K562 (cell line): ENCODE data around the gene GPR37. TPM values are rescaled to one million over a fixed set of nuclear protein-coding genes. Genes with fewer than 3 reads are reported as not detected.
A peak's percentile ranks its signal among the peaks of the same experiment; 100 is the strongest.

Experiments used
- ATAC-seq: fragments of 200-7000 bp; cut with Tn5 transposase; 3 replicates; pipeline ENCODE4 v1.9.1; 2020; ENCODE audit warnings: moderate library complexity
- Bru-seq: library from RNA; stranded (reverse); fragments of 400-500 nt; gene quantifications from one replicate; lab custom pipeline; 2021; lab: Mats Ljungman, UMichigan
- BruChase-seq, 2 experiments: library from RNA; stranded (reverse); fragments of 400-500 nt; gene quantifications; one replicate each; lab custom pipeline; 2021; lab: Mats Ljungman, UMichigan
- BruUV-seq: library from RNA; stranded (reverse); fragments of 400-500 nt; replicated peaks from 2 replicates; lab custom pipeline; 2021; lab: Mats Ljungman, UMichigan
- CTCF ChIA-PET: fragments of 300-600 bp; formaldehyde crosslinking; extraction: SDS; loops from one replicate; lab custom pipeline; 2021; ENCODE audit warnings: low intra/inter-chr PET ratio; lab: Yijun Ruan, JAX
- POLR2A ChIA-PET: fragments of 300-600, 350-650 bp; sonication (Branson Sonifier 250); formaldehyde crosslinking; extraction: SDS; loops from one replicate; lab custom pipeline; 2021; ENCODE audit warnings: antibody characterized with exemption, inconsistent platforms; lab: Yijun Ruan, JAX
- DNase-seq, 4 experiments: peaks; one replicate each; pipeline versions ENCODE4 v3.0.0 to v3.0.0-alpha.2; 2011 to 2018; ENCODE audit warnings: low spot score in 3 of 4, mixed read lengths in 3 of 4; ENCODE audit errors: extremely low read depth in 1 of 4
- FAIRE-seq: peaks from 2 replicates; lab custom pipeline; 2011; peaks lifted over from hg19 to GRCh38; lab: Jason Lieb, UNC
- H2AFZ ChIP-seq: 2 replicates; pipeline ENCODE4 v1.6.0; 2011; ENCODE audit warnings: low read depth, low read length, control low read depth, inconsistent platforms
- H3K27ac ChIP-seq: fragments of 200-600 bp; 3 replicates; pipeline ENCODE4 v1.8.0; 2011; ENCODE audit warnings: low read depth, mild to moderate bottlenecking, control low read depth, inconsistent platforms, low read length, moderate library complexity, mixed read lengths; ENCODE audit errors: extremely low read depth
- H3K27me3 ChIP-seq, 2 experiments: fragments of 300-600 bp in 1 of 2; 2 replicates in 1 of 2; 3 replicates in 1 of 2; pipeline versions ENCODE4 v1.6.0 to v1.8.0; 2011; ENCODE audit warnings: inconsistent platforms in 2 of 2, low read length in 2 of 2, mild to moderate bottlenecking in 1 of 2, mixed read lengths in 1 of 2, moderate library complexity in 1 of 2; ENCODE audit not compliant: control insufficient read depth in 2 of 2, insufficient read depth in 2 of 2
- H3K36me3 ChIP-seq: fragments of 300-600 bp; 3 replicates; pipeline ENCODE4 v1.8.0; 2011; ENCODE audit warnings: mild to moderate bottlenecking, low read length, inconsistent platforms; ENCODE audit not compliant: control insufficient read depth, insufficient read depth
- H3K4me1 ChIP-seq, 2 experiments: fragments of 200-600 bp in 1 of 2; replicated peaks in 1 of 2; 2 replicates in 1 of 2; 3 replicates in 1 of 2; pipeline versions ENCODE4 v1.5.1 to v1.8.0; 2011; ENCODE audit warnings: inconsistent platforms in 2 of 2, low read length in 2 of 2, mild to moderate bottlenecking in 1 of 2, mixed read lengths in 1 of 2, moderate library complexity in 1 of 2; ENCODE audit not compliant: control insufficient read depth in 2 of 2, insufficient read depth in 2 of 2
- H3K4me2 ChIP-seq: 2 replicates; pipeline ENCODE4 v1.6.1; 2011; ENCODE audit warnings: low read length, control low read depth, inconsistent platforms, mixed read lengths; ENCODE audit not compliant: insufficient read depth
- H3K4me3 ChIP-seq: fragments of 200-600 bp; sonication (generic), shearing (Covaris generic); 2 replicates; pipeline ENCODE4 v1.5.1; 2016; ENCODE audit warnings: control low read depth, inconsistent platforms
- H3K79me2 ChIP-seq: fragments of 200-600 bp; 3 replicates; pipeline ENCODE4 v1.8.0; 2011; ENCODE audit warnings: low read length, inconsistent platforms; ENCODE audit not compliant: control insufficient read depth, insufficient read depth
- H3K9ac ChIP-seq, 2 experiments: 2 replicates each; pipeline versions ENCODE4 v1.6.0 to v1.6.1; 2011; ENCODE audit warnings: low read depth in 2 of 2, low read length in 2 of 2, control low read depth in 1 of 2, inconsistent platforms in 1 of 2, mild to moderate bottlenecking in 1 of 2, mixed read lengths in 1 of 2; ENCODE audit not compliant: insufficient read depth in 1 of 2
- H3K9me1 ChIP-seq: one replicate; pipeline ENCODE4 v1.6.0; 2011; ENCODE audit warnings: inconsistent platforms, mild to moderate bottlenecking, low read length, moderate library complexity; ENCODE audit not compliant: control insufficient read depth, insufficient read depth
- H3K9me3 ChIP-seq: replicated peaks from 2 replicates; pipeline ENCODE4 v1.5.1; 2011; ENCODE audit warnings: low read depth, low read length, inconsistent platforms; ENCODE audit not compliant: control insufficient read depth, insufficient read depth
- H4K20me1 ChIP-seq: replicated peaks from 2 replicates; pipeline ENCODE4 v1.6.1; 2011; ENCODE audit warnings: low read length, inconsistent platforms, mixed read lengths; ENCODE audit not compliant: control insufficient read depth, insufficient read depth
- KLF1 ChIP-seq: fragments of 450-650 bp; IDR thresholded peaks from 2 replicates; pipeline ENCODE4 v1.6.1; 2016; ENCODE audit warnings: missing genetic modification characterization, missing compliant biosample characterization
- MEF2A ChIP-seq: IDR thresholded peaks from 2 replicates; pipeline ENCODE4 v1.6.1; 2011; ENCODE audit warnings: low read depth, mild to moderate bottlenecking, low read length, moderate library complexity; ENCODE audit not compliant: control insufficient read depth
- SAFB ChIP-seq: fragments of 200-400 bp; formaldehyde crosslinking; IDR thresholded peaks from 2 replicates; pipeline ENCODE4 v1.6.1; 2017; ENCODE audit warnings: low read depth, low read length, borderline replicate concordance
- TAF9B ChIP-seq: fragments of 450-650 bp; IDR thresholded peaks from 2 replicates; pipeline ENCODE4 v1.6.1; 2018; ENCODE audit warnings: mild to moderate bottlenecking; ENCODE audit not compliant: partially characterized antibody
- ZNF140 ChIP-seq: fragments of 250-450 bp; sonication (Bioruptor Pico); IDR thresholded peaks from 2 replicates; pipeline ENCODE4 v1.8.0; 2021; ENCODE audit warnings: moderate library complexity, mild to moderate bottlenecking, inconsistent platforms
- WGBS: fragments of 100-300 bp; shearing (Covaris generic); methylation state at CpG from one replicate; pipeline ENCODE4 v1.1.6; 2016; ENCODE audit warnings: low coverage, mixed read lengths; ENCODE audit not compliant: insufficient coverage; ENCODE audit errors: missing lambda C conversion rate; 5-methylcytosine and 5-hydroxymethylcytosine counted together
- in situ Hi-C: fragments of 300-500 bp; cut with MboI; formaldehyde crosslinking; loops from 4 replicates; pipeline ENCODE4 v1.15.0; 2018; ENCODE audit warnings: inconsistent platforms, mixed read lengths
- intact Hi-C: fragments of 100-400 bp; cut with micrococcal nuclease; formaldehyde crosslinking; loops from 2 replicates; pipeline ENCODE4 v1.14.2; 2022
- long read RNA-seq, 3 experiments: library from polyadenylated mRNA in 2 of 3; library from RNA in 1 of 3; unstranded in 2 of 3; stranded (forward) in 1 of 3; transcript quantifications; one replicate each; pipeline ENCODE4 v2.0.0, GENCODE V29; 2019 to 2022
- polyA minus RNA-seq, 3 experiments: library from RNA; depleted of rRNA, polyadenylated mRNA; stranded (reverse); fragments of >200 nt; gene quantifications; 2 replicates each; pipeline ENCODE4 v1.2.3, GENCODE V29; 2011
- polyA plus RNA-seq, 8 experiments: library from polyadenylated mRNA; depleted of rRNA in 4 of 8; stranded (reverse) in 5 of 8; unstranded in 3 of 8; fragments of >200 nt; fragmentation: Nextera tagmentation in 2 of 8; fragmentation: Illumina TruSeq in 1 of 8; extraction: Ambion mirVana in 2 of 8; extraction: Trizol in 1 of 8; gene quantifications; 2 replicates each; pipeline versions ENCODE4 v1.2.1 to v1.2.3, GENCODE V29; 2011 to 2014; ENCODE audit warnings: inconsistent platforms in 1 of 8, missing spikeins in 1 of 8
- total RNA-seq, 7 experiments: library from RNA; depleted of rRNA in 6 of 7; stranded (reverse); fragments of >200 nt in 6 of 7; fragmentation: Illumina TruSeq in 2 of 7; extraction: Trizol in 2 of 7; gene quantifications; 2 replicates each; pipeline versions ENCODE4 v1.2.1 to v1.2.3, GENCODE V29; 2011 to 2021; ENCODE audit warnings: low replicate concordance in 1 of 7
- TF ChIP-seq, protein P1 (sequence below): fragments of 250-450 bp; sonication (Bioruptor Pico); IDR thresholded peaks from 2 replicates; pipeline ENCODE4 v1.6.1; 2021; ENCODE audit warnings: mild to moderate bottlenecking
- TF ChIP-seq, protein P2 (sequence below), 2 experiments: fragments of 250-450 bp in 1 of 2; fragments of 450-650 bp in 1 of 2; sonication (Bioruptor Pico) in 1 of 2; IDR thresholded peaks; 2 replicates each; pipeline versions ENCODE4 v1.6.1 to v1.8.0; 2016 to 2021; ENCODE audit warnings: mild to moderate bottlenecking in 2 of 2, moderate library complexity in 2 of 2, missing compliant biosample characterization in 1 of 2, missing genetic modification characterization in 1 of 2
- TF ChIP-seq, protein P3 (sequence below): fragments of 450-650 bp; IDR thresholded peaks from 2 replicates; pipeline ENCODE4 v1.7.0; 2016; ENCODE audit warnings: borderline replicate concordance

The GPR37 gene, protein sequence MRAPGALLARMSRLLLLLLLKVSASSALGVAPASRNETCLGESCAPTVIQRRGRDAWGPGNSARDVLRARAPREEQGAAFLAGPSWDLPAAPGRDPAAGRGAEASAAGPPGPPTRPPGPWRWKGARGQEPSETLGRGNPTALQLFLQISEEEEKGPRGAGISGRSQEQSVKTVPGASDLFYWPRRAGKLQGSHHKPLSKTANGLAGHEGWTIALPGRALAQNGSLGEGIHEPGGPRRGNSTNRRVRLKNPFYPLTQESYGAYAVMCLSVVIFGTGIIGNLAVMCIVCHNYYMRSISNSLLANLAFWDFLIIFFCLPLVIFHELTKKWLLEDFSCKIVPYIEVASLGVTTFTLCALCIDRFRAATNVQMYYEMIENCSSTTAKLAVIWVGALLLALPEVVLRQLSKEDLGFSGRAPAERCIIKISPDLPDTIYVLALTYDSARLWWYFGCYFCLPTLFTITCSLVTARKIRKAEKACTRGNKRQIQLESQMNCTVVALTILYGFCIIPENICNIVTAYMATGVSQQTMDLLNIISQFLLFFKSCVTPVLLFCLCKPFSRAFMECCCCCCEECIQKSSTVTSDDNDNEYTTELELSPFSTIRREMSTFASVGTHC
- total RNA-seq (2011; cell fraction: chromatin; rRNA removed; ENCODE audit: low replicate concordance), result not detected in 2 replicates
- not detected in 2 replicates for total RNA-seq (2011; cell fraction: nucleolus; rRNA removed)
- total RNA-seq (2011; cell fraction: nucleoplasm; rRNA removed), result not detected in 2 replicates
- not detected in 2 replicates for total RNA-seq (2014; rRNA removed)
- not detected in 2 replicates for total RNA-seq (2014; rRNA removed; fragmentation: Illumina TruSeq; extraction: Trizol)
- total RNA-seq (2015; rRNA removed; fragmentation: Illumina TruSeq; extraction: Trizol), result not detected in 2 replicates
- total RNA-seq (2021), result 0.07 TPM in 1 of 2 replicates, not detected in the other
- polyA plus RNA-seq (2011; rRNA removed), result not detected in 2 replicates
- polyA plus RNA-seq (2011; cell fraction: cytosol; rRNA removed), result not detected in 2 replicates
- polyA plus RNA-seq (2011; cell fraction: nucleus; rRNA removed), result not detected in 2 replicates
- 0.03 and 0.07 TPM in 2 replicates for polyA plus RNA-seq (2012)
- polyA plus RNA-seq (2014; fragmentation: Illumina TruSeq; extraction: Trizol), result not detected in 2 replicates
- not detected for polyA plus RNA-seq (2014; fragmentation: Nextera tagmentation; extraction: Ambion mirVana)
- 0.03 TPM in 1 of 2 replicates, not detected in the other for polyA plus RNA-seq (2014; rRNA removed)
- not detected in 2 replicates for polyA minus RNA-seq (2011; rRNA and poly(A)+ RNA removed)
- not detected in 2 replicates for polyA minus RNA-seq (2011; cell fraction: cytosol; rRNA and poly(A)+ RNA removed)
- polyA minus RNA-seq (2011; cell fraction: nucleus; rRNA and poly(A)+ RNA removed), result not detected in 2 replicates
- percentile 13 among the genes with signal in this experiment for Bru-seq, nascent RNA
- BruChase-seq, experiment 1, labeled RNA remaining after a 2-hour chase, result percentile 20 among the genes with signal in this experiment
- percentile 19 among the genes with signal in this experiment for BruChase-seq, experiment 2, labeled RNA remaining after a 6-hour chase
- long read RNA-seq, experiment 1, result 0 reads
- long read RNA-seq, experiment 2, result 0 reads
- long read RNA-seq, experiment 3, result 0 reads

DNA sequence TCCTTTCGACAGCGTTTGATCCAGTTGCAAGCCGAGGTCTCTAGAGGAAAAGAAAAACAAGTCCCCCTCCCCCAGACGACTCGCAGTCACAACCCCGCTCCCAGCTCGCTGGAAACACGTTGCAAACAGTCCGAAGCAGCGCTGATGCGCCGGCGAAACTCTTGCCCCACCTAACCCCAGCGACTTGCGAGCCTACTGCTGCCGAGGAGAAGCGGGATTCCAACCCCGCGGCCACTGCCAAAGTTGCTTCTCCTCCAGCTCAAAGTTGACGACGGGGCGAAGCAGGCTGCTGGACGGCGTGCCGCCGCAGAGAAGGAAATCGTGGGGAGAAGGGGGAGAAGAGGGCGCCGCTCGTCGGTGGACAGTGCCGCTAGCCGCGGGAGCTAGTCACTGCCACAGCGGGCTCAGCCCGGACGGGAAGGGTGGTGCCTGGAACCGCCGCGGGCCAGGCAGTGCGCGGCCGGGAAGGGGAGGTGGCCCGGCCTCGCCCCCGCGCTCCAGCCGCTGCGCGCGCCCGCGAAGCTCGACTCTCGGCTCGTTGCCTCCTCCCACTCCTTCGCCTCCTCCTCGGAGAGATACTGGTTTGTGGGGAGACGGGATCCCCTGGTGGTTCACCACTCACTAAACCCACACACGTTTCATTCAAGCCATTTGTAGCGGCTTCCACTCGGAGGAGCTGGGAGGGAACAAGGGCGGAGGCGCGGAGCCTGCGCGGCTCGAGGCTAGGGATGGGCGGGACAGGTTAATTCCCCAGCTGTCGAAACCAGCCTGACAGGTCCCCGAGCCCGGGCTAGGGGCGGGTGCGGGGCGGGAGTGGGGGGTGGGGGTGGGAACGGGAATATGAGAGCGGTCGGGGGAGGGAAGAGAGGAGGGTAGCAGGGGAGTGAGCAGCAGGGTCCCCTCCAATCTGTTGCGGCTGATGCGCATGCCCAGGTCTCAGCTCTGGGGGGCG lies at the start of gene GPR37:
TSS of gene GPR37 (minus strand) at position 392 of the 952 bp plus-strand sequence. CDS start 816 bp downstream, outside the sequence.
- ATAC-seq (peak; percentile 96), DNase-seq (peak; percentile 69 to 79 (median 71)), FAIRE-seq (no peak)
- in situ Hi-C loops, result no loop called here
- no peaks in the 10 kb centered on the region for H3K36me3 ChIP-seq
- no peak within 1 kb of the TSS for H3K27ac ChIP-seq
- no peaks in the 10 kb centered on the region for H4K20me1 ChIP-seq
- intact Hi-C loops, result no loop called here
- no TSS peak for BruUV-seq
- ChIA-PET CTCF (no interaction called here), POLR2A (interaction anchor here (0.7 kb wide), 1 partner anchor 1017 kb away, joined by 3 read pairs; the partner anchor contains the start of gene WASL)
- H3K4me3 ChIP-seq, result peak within 1 kb of the TSS; percentile 47
- H3K27me3 ChIP-seq, result peaks cover 15 to 20% of the 10 kb centered on the region in 2 experiments
- H3K9me1 ChIP-seq, result no peaks in the 10 kb centered on the region
- H3K79me2 ChIP-seq, result no peaks in the 10 kb centered on the region
- no peaks in the 10 kb centered on the region for H3K9me3 ChIP-seq
- H3K4me1 ChIP-seq, result peaks cover 0 to 19% of the 10 kb centered on the region in 2 experiments; a peak in 2 of 5 replicates
- H2AFZ ChIP-seq, result peak within 1 kb of the TSS; percentile 90
- H3K9ac ChIP-seq, result peak within 1 kb of the TSS; percentile 6 to 86; a peak in 3 of 4 replicates
- H3K4me2 ChIP-seq, result peak within 1 kb of the TSS; percentile 79
- WGBS, result 3% methylated on average over 74 of the region's 81 CpGs
- TF ChIP-seq SAFB (0 out of 2 replicates have a peak, but pooled peaks have one; percentile 16), KLF1 (tag) (no peak), ZNF140 (no peak), MEF2A (no peak), TAF9B (no peak)
- TF ChIP-seq, protein P1, sequence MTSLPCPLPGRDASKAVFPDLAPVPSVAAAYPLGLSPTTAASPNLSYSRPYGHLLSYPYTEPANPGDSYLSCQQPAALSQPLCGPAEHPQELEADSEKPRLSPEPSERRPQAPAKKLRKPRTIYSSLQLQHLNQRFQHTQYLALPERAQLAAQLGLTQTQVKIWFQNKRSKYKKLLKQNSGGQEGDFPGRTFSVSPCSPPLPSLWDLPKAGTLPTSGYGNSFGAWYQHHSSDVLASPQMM (CRISPR knock-in tag), result no peak
- TF ChIP-seq, protein P2, sequence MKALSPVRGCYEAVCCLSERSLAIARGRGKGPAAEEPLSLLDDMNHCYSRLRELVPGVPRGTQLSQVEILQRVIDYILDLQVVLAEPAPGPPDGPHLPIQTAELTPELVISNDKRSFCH (CRISPR knock-in tag; IDR thresholded peaks at IDR 0.05), result no peak
- TF ChIP-seq, protein P2 (tag; IDR thresholded peaks at IDR 0.05), result no peak
- TF ChIP-seq, protein P3, sequence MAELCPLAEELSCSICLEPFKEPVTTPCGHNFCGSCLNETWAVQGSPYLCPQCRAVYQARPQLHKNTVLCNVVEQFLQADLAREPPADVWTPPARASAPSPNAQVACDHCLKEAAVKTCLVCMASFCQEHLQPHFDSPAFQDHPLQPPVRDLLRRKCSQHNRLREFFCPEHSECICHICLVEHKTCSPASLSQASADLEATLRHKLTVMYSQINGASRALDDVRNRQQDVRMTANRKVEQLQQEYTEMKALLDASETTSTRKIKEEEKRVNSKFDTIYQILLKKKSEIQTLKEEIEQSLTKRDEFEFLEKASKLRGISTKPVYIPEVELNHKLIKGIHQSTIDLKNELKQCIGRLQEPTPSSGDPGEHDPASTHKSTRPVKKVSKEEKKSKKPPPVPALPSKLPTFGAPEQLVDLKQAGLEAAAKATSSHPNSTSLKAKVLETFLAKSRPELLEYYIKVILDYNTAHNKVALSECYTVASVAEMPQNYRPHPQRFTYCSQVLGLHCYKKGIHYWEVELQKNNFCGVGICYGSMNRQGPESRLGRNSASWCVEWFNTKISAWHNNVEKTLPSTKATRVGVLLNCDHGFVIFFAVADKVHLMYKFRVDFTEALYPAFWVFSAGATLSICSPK, result no peak
